MV-4-11 (cell line): ENCODE results near the gene OCA2.
"Not testable (repeated sequence)": the region's sequence is repeated elsewhere in the genome, so short reads cannot be mapped to it uniquely, and the experiment has no call there.

Source experiments
- DNase-seq: peaks from one replicate; lab custom pipeline; 2025; lab: John Stamatoyannopoulos, UW

Gene OCA2

GRCh38 chr15:27870320-27870719 is 228.8 kb downstream of the OCA2 start:
- DNase-seq = no peak

GRCh38 chr15:27869697-27870281 is 229.3 kb downstream of the OCA2 start:
- no peak for DNase-seq

- no peak for DNase-seq
Measured at GRCh38 chr15:27868828-27869404, 230.2 kb downstream of the OCA2 start.

GRCh38 chr15:27867861-27868260 is 231.3 kb downstream of the OCA2 start:
- no peak for DNase-seq

- DNase-seq = no peak
Measured at GRCh38 chr15:27866505-27867165, 232.5 kb downstream of the OCA2 start.

GRCh38 chr15:27865926-27866325 is 233.2 kb downstream of the OCA2 start:
- DNase-seq = no peak

GRCh38 chr15:27865323-27865922 is 233.7 kb downstream of the OCA2 start:
- no peak for DNase-seq

GRCh38 chr15:27864719-27865118 is 234.4 kb downstream of the OCA2 start:
- no peak for DNase-seq

GRCh38 chr15:27864086-27864485 is 235.0 kb downstream of the OCA2 start:
- DNase-seq = no peak

- no peak for DNase-seq
Measured at GRCh38 chr15:27863000-27863399, 236.1 kb downstream of the OCA2 start.

- DNase-seq = no peak
Measured at GRCh38 chr15:27861171-27861570, 237.9 kb downstream of the OCA2 start.

- DNase-seq = no peak
Measured at GRCh38 chr15:27855137-27855536, 244.0 kb downstream of the OCA2 start.

GRCh38 chr15:27854601-27855000 is 244.5 kb downstream of the OCA2 start:
- no peak for DNase-seq

- no peak for DNase-seq
Measured at GRCh38 chr15:27853624-27854455, 245.3 kb downstream of the OCA2 start.

- no peak for DNase-seq
Measured at GRCh38 chr15:27851858-27852210, 247.3 kb downstream of the OCA2 start.

GRCh38 chr15:27850981-27851857 is 247.9 kb downstream of the OCA2 start:
- no peak for DNase-seq

GRCh38 chr15:27850050-27850449 is 249.1 kb downstream of the OCA2 start:
- no peak for DNase-seq

GRCh38 chr15:27848936-27849335 is 250.2 kb downstream of the OCA2 start:
- not testable (repeated sequence) for DNase-seq

GRCh38 chr15:27847775-27848710 is 251.1 kb downstream of the OCA2 start:
- DNase-seq = no peak

GRCh38 chr15:27846722-27847395 is 252.3 kb downstream of the OCA2 start:
- no peak for DNase-seq
